A549 (cell line): ENCODE measurements around the gene LMBR1.

Source experiments
- CBX2 ChIP-seq: fragments of 200-600 bp; sonication (generic); IDR thresholded peaks from 2 replicates; pipeline ENCODE4 v1.6.1; 2016; ENCODE audit warnings: low read depth, mild to moderate bottlenecking, borderline replicate concordance
- CEBPB ChIP-seq, 2 experiments: fragments of >200 bp in 1 of 2; sonication (Bioruptor Twin) in 1 of 2; formaldehyde crosslinking in 1 of 2; IDR thresholded peaks; 2 replicates each; pipeline ENCODE4 v1.6.1; 2012 to 2016
- CTCF ChIP-seq: fragments of >200 bp; sonication (Bioruptor Twin); formaldehyde crosslinking; IDR thresholded peaks from 3 replicates; pipeline ENCODE4 v1.5.1; 2016
- EP300 ChIP-seq, 2 experiments: fragments of >200 bp; sonication (Bioruptor Twin); formaldehyde crosslinking; IDR thresholded peaks; 2 replicates in 1 of 2; 3 replicates in 1 of 2; pipeline ENCODE4 v1.6.1; 2016 to 2017
- HOXA7 ChIP-seq: fragments of 250-450 bp; sonication (Bioruptor Pico); IDR thresholded peaks from 2 replicates; pipeline ENCODE4 v1.5.0; 2020; ENCODE audit warnings: mild to moderate bottlenecking, moderate library complexity
- JUN ChIP-seq, 2 experiments: fragments of >200 bp; sonication (Bioruptor Twin); formaldehyde crosslinking; IDR thresholded peaks; 2 replicates in 1 of 2; 3 replicates in 1 of 2; pipeline ENCODE4 v1.6.1; 2016 to 2017
- KDM1A ChIP-seq: fragments of 200-600 bp; sonication (generic); IDR thresholded peaks from 2 replicates; pipeline ENCODE4 v1.6.1; 2016; ENCODE audit warnings: low read depth, mild to moderate bottlenecking
- MAFK ChIP-seq: fragments of 450-650 bp; IDR thresholded peaks from 2 replicates; pipeline ENCODE4 v1.6.1; 2014; ENCODE audit not compliant: partially characterized antibody
- MAX ChIP-seq: IDR thresholded peaks from 2 replicates; pipeline ENCODE4 v1.6.1; 2012
- POLR2A ChIP-seq: IDR thresholded peaks from 2 replicates; pipeline ENCODE4 v1.6.1; 2012; ENCODE audit warnings: mild to moderate bottlenecking, low read length
- REST ChIP-seq: fragments of 200-600 bp; sonication (generic); IDR thresholded peaks from 2 replicates; pipeline ENCODE4 v1.6.1; 2016; ENCODE audit warnings: antibody characterized with exemption, mild to moderate bottlenecking, moderate library complexity
- SMC3 ChIP-seq: fragments of >200 bp; sonication (Bioruptor Twin); formaldehyde crosslinking; IDR thresholded peaks from 3 replicates; pipeline ENCODE4 v1.6.1; 2018; ENCODE audit warnings: inconsistent platforms
- TP53 ChIP-seq: fragments of 250-450 bp; sonication (Bioruptor Pico); IDR thresholded peaks from 2 replicates; pipeline ENCODE4 v1.5.0; 2021; ENCODE audit warnings: mild to moderate bottlenecking, moderate library complexity

GRCh38 chr7:156668130-156668741, 224.7 kb downstream of the LMBR1 start:
- TF ChIP-seq POLR2A (no peak), KDM1A (no peak), MAX (no peak), SMC3 (no peak), HOXA7 (no peak), CTCF (no peak), CEBPB (IDR thresholded peaks at IDR 0.05) (no peak), TP53 (no peak), CBX2 (no peak), REST (no peak), JUN (IDR thresholded peaks at IDR 0.05) (no peak), MAFK (no peak), EP300 (IDR thresholded peaks at IDR 0.05) (no peak)
